K562 (cell line): ENCODE measurements around the gene SLC30A1. TPM values are rescaled to one million over a fixed set of nuclear protein-coding genes. Genes with fewer than 3 reads are reported as not detected.

Source experiments
- CREM ChIP-seq: IDR thresholded peaks from 2 replicates; pipeline ENCODE4 v1.6.1; 2014; ENCODE audit warnings: antibody characterized with exemption, low read depth
- ELF2 ChIP-seq: fragments of 250-450 bp; sonication (Bioruptor Pico); IDR thresholded peaks from 2 replicates; pipeline ENCODE4 v1.5.0; 2021; ENCODE audit warnings: mild to moderate bottlenecking
- GABPB1 ChIP-seq: sonication (generic); formaldehyde crosslinking; IDR thresholded peaks from 2 replicates; pipeline ENCODE4 v1.8.0; 2022; ENCODE audit warnings: mild to moderate bottlenecking, missing genetic modification reagents
- GTF3C2 ChIP-seq: IDR thresholded peaks from 3 replicates; pipeline ENCODE4 v1.6.1; 2011; ENCODE audit warnings: borderline replicate concordance, mild to moderate bottlenecking, moderate library complexity; ENCODE audit not compliant: insufficient read length; ENCODE audit errors: extremely low read depth
- HLTF ChIP-seq: fragments of 450-650 bp; IDR thresholded peaks from 2 replicates; pipeline ENCODE4 v1.6.1; 2016
- HOMEZ ChIP-seq: fragments of 250-450 bp; sonication (Bioruptor Pico); IDR thresholded peaks from 2 replicates; pipeline ENCODE4 v1.4.0; 2020; ENCODE audit warnings: mild to moderate bottlenecking, moderate library complexity
- KDM4B ChIP-seq, 2 experiments: fragments of 450-650 bp in 1 of 2; sonication (generic) in 1 of 2; IDR thresholded peaks; 2 replicates each; pipeline ENCODE4 v1.6.1; 2016 to 2017; ENCODE audit warnings: borderline replicate concordance in 2 of 2, antibody characterized with exemption in 1 of 2, low read depth in 1 of 2, mild to moderate bottlenecking in 1 of 2
- MTA2 ChIP-seq: fragments of 450-650 bp; IDR thresholded peaks from 2 replicates; pipeline ENCODE4 v1.6.1; 2016; ENCODE audit warnings: low read depth
- PML ChIP-seq: IDR thresholded peaks from 2 replicates; pipeline ENCODE4 v1.6.1; 2012; ENCODE audit warnings: low read length, inconsistent platforms
- PTRF ChIP-seq: fragments of 450-650 bp; IDR thresholded peaks from 2 replicates; pipeline ENCODE4 v1.6.1; 2016; ENCODE audit warnings: mild to moderate bottlenecking, missing genetic modification characterization, missing compliant biosample characterization
- RBM25 ChIP-seq: fragments of 200-400 bp; formaldehyde crosslinking; IDR thresholded peaks from 2 replicates; pipeline ENCODE4 v1.6.1; 2018; ENCODE audit warnings: low read length, low read depth, moderate library complexity; ENCODE audit not compliant: severe bottlenecking
- RBM34 ChIP-seq: fragments of 200-400 bp; formaldehyde crosslinking; IDR thresholded peaks from 2 replicates; pipeline ENCODE4 v1.6.1; 2018; ENCODE audit warnings: low read length, borderline replicate concordance; ENCODE audit not compliant: insufficient read depth
- RUNX1 ChIP-seq: sonication (generic); IDR thresholded peaks from 2 replicates; pipeline ENCODE4 v1.6.1; 2016; ENCODE audit warnings: antibody characterized with exemption, low read depth
- SP2 ChIP-seq: IDR thresholded peaks from 2 replicates; pipeline ENCODE4 v1.6.1; 2011; ENCODE audit warnings: mild to moderate bottlenecking, low read depth, low read length, moderate library complexity; ENCODE audit not compliant: poor library complexity, severe bottlenecking; ENCODE audit errors: extremely low read depth
- SRSF9 ChIP-seq: fragments of 200-400 bp; formaldehyde crosslinking; IDR thresholded peaks from 2 replicates; pipeline ENCODE4 v1.6.1; 2017; ENCODE audit warnings: low read depth, low read length, borderline replicate concordance
- STAT5A ChIP-seq: IDR thresholded peaks from 2 replicates; pipeline ENCODE4 v1.6.1; 2012; ENCODE audit warnings: low read length, inconsistent platforms, borderline replicate concordance
- TAF15 ChIP-seq: fragments of 200-400 bp; formaldehyde crosslinking; IDR thresholded peaks from 2 replicates; pipeline ENCODE4 v1.6.1; 2017; ENCODE audit warnings: mild to moderate bottlenecking, low read depth, low read length, moderate library complexity
- TBP ChIP-seq: optimal IDR thresholded peaks from 2 replicates; pipeline ENCODE3; 2011; ENCODE audit warnings: low read depth, low read length, improper control_type of control experiment
- ZBTB11 ChIP-seq, 3 experiments: fragments of 200-800 bp in 1 of 3; fragments of 250-450 bp in 1 of 3; fragments of 450-650 bp in 1 of 3; sonication (Bioruptor Pico) in 1 of 3; sonication (Bioruptor generic) in 1 of 3; formaldehyde crosslinking in 1 of 3; IDR thresholded peaks; 2 replicates each; pipeline versions ENCODE4 v1.6.1 to v1.8.0; 2016 to 2022; ENCODE audit warnings: mild to moderate bottlenecking in 2 of 3, missing genetic modification characterization in 2 of 3, missing compliant biosample characterization in 1 of 3, moderate library complexity in 1 of 3
- ZNF12 ChIP-seq: sonication (generic); formaldehyde crosslinking; IDR thresholded peaks from 2 replicates; pipeline ENCODE4 v1.4.0; 2020; ENCODE audit warnings: mild to moderate bottlenecking, missing genetic modification reagents
- ZNF79 ChIP-seq: fragments of 250-450 bp; sonication (Bioruptor Pico); IDR thresholded peaks from 2 replicates; pipeline ENCODE4 v1.4.0; 2020; ENCODE audit warnings: low read depth, mild to moderate bottlenecking, moderate library complexity
- polyA plus RNA-seq, 8 experiments: library from polyadenylated mRNA; depleted of rRNA in 4 of 8; stranded (reverse) in 5 of 8; unstranded in 3 of 8; fragments of >200 nt; fragmentation: Nextera tagmentation in 2 of 8; fragmentation: Illumina TruSeq in 1 of 8; extraction: Ambion mirVana in 2 of 8; extraction: Trizol in 1 of 8; gene quantifications; 2 replicates each; pipeline versions ENCODE4 v1.2.1 to v1.2.3, GENCODE V29; 2011 to 2014; ENCODE audit warnings: inconsistent platforms in 1 of 8, missing spikeins in 1 of 8
- total RNA-seq, 7 experiments: library from RNA; depleted of rRNA in 6 of 7; stranded (reverse); fragments of >200 nt in 6 of 7; fragmentation: Illumina TruSeq in 2 of 7; extraction: Trizol in 2 of 7; gene quantifications; 2 replicates each; pipeline versions ENCODE4 v1.2.1 to v1.2.3, GENCODE V29; 2011 to 2021; ENCODE audit warnings: low replicate concordance in 1 of 7

The SLC30A1 gene
- total and polyA plus RNA-seq, 9 of the 15 experiments (the other 6 are each of a cell fraction or from before 2014, with no cell fraction given), result 4.1 to 14.4 (median 6.6) TPM

GRCh38 chr1:211606332-211606913 lies 27.5 kb upstream of the SLC30A1 start (continued):
- 0 out of 2 replicates have a peak, but pooled peaks have one; percentile 1 for TF ChIP-seq HOMEZ (CRISPR knock-in tag)
- no peak for TF ChIP-seq SP2
- no peak for TF ChIP-seq ZBTB11 (CRISPR knock-in tag; IDR thresholded peaks at IDR 0.05)
- no peak for TF ChIP-seq ZNF79
- no peak for TF ChIP-seq RBM25
- TF ChIP-seq PML, result peak; percentile 65; the same call in 1 of the 2 replicates
- TF ChIP-seq SRSF9, result no peak
- no peak for TF ChIP-seq KDM4B (IDR thresholded peaks at IDR 0.05; ENCODE audit: borderline replicate concordance in 2 of 2, low read depth in 1 of 2)
- no peak for TF ChIP-seq HLTF
- TF ChIP-seq CREM, result peak; percentile 33; the same call in 1 of the 2 replicates
- TF ChIP-seq STAT5A, result no peak
- no peak for TF ChIP-seq MTA2
- no peak for TF ChIP-seq RBM34
- TF ChIP-seq GTF3C2, result no peak
- no peak for TF ChIP-seq ZNF12
- no peak for TF ChIP-seq RUNX1
- no peak for TF ChIP-seq ELF2 (CRISPR knock-in tag)
- no peak for TF ChIP-seq TAF15
- TF ChIP-seq TBP, result peak; percentile 81
- no peak for TF ChIP-seq PTRF (tag)
- no peak for TF ChIP-seq GABPB1 (CRISPR knock-in tag)
